Mesendoderm (in vitro differentiated cells): ENCODE data around the gene KLHL36.

ENCODE experiments used
- DNase-seq: peaks from one replicate; pipeline ENCODE4 v3.0.0; 2013
- H2AK5ac ChIP-seq: 2 replicates; pipeline ENCODE4 v1.6.1; 2013; ENCODE audit warnings: low read length, inconsistent platforms
- H2BK120ac ChIP-seq: 2 replicates; pipeline ENCODE4 v1.6.1; 2013; ENCODE audit warnings: low read depth, mild to moderate bottlenecking, low read length, moderate library complexity, mixed read lengths
- H2BK15ac ChIP-seq: replicated peaks from 2 replicates; pipeline ENCODE4 v1.6.1; 2013; ENCODE audit warnings: low read depth, mild to moderate bottlenecking, moderate library complexity
- H2BK5ac ChIP-seq: 2 replicates; pipeline ENCODE4 v1.6.1; 2013; ENCODE audit warnings: low read length, inconsistent platforms
- H3K18ac ChIP-seq: 2 replicates; pipeline ENCODE4 v1.6.1; 2013; ENCODE audit warnings: mild to moderate bottlenecking, low read length, mixed read lengths
- H3K23ac ChIP-seq: one replicate; pipeline ENCODE4 v1.6.1; 2013; ENCODE audit warnings: low read length
- H3K27ac ChIP-seq: 2 replicates; pipeline ENCODE4 v1.5.1; 2013; ENCODE audit warnings: low read depth, mild to moderate bottlenecking, inconsistent platforms, low read length, moderate library complexity
- H3K27me3 ChIP-seq: 2 replicates; pipeline ENCODE4 v1.6.1; 2013; ENCODE audit warnings: low read length, control low read depth, mild to moderate bottlenecking, inconsistent platforms; ENCODE audit not compliant: insufficient read depth, poor library complexity
- H3K36me3 ChIP-seq: 2 replicates; pipeline ENCODE4 v1.6.1; 2013; ENCODE audit warnings: low read length, inconsistent platforms; ENCODE audit not compliant: control insufficient read depth, insufficient read depth
- H3K4ac ChIP-seq: one replicate; pipeline ENCODE4 v1.6.1; 2013; ENCODE audit warnings: low read depth, mild to moderate bottlenecking, low read length, moderate library complexity
- H3K4me1 ChIP-seq: 2 replicates; pipeline ENCODE4 v1.6.1; 2013; ENCODE audit warnings: low read depth, low read length, inconsistent platforms; ENCODE audit not compliant: control insufficient read depth
- H3K4me2 ChIP-seq: 2 replicates; pipeline ENCODE4 v1.6.1; 2013; ENCODE audit warnings: low read length
- H3K4me3 ChIP-seq: 2 replicates; pipeline ENCODE4 v1.5.1; 2013; ENCODE audit warnings: mild to moderate bottlenecking, low read length
- H3K56ac ChIP-seq: one replicate; pipeline ENCODE4 v1.6.1; 2013; ENCODE audit warnings: low read length
- H3K79me1 ChIP-seq: 2 replicates; pipeline ENCODE4 v1.6.1; 2013; ENCODE audit warnings: low read length, inconsistent platforms
- H3K79me2 ChIP-seq: 2 replicates; pipeline ENCODE4 v1.6.1; 2013; ENCODE audit warnings: mild to moderate bottlenecking, low read length; ENCODE audit not compliant: control insufficient read depth, insufficient read depth
- H3K9ac ChIP-seq: 2 replicates; pipeline ENCODE4 v1.6.1; 2013; ENCODE audit warnings: low read length, inconsistent platforms
- H4K5ac ChIP-seq: one replicate; pipeline ENCODE4 v1.6.1; 2013; ENCODE audit warnings: low read length
- H4K8ac ChIP-seq: one replicate; pipeline ENCODE4 v1.6.1; 2013; ENCODE audit warnings: low read depth, mild to moderate bottlenecking, control low read depth, low read length, moderate library complexity
- WGBS: extraction: QIAGEN DNeasy Blood & Tissue Kit; methylation state at CpG from one replicate; pipeline ENCODE4 v1.1.7; 2013; ENCODE audit warnings: low lambda C conversion rate, missing lambda C conversion rate; ENCODE audit not compliant: insufficient coverage; ENCODE audit errors: extremely low coverage; 5-methylcytosine and 5-hydroxymethylcytosine counted together

The KLHL36 gene

DNA sequence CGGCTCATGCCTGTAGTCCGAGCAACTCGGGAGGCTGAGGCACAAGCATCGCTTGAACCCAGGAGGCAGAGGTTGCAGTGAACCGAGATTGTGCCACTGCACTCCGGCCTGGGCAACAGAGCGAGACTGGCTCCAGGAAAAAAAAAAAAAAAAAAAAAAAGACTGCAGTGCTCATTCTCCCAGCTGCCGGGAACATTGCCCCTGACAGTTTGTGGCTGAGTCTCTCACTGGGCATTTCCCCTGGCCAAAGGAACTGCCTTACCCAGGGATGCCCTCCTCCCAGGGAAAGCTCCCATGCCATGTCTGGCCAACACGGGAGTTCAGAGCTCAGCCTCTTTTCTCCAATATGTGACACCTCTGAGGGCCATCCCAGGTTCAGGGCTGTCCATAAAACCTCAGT is 30.2 kb downstream of the KLHL36 start:
- no peaks in the 10 kb centered on the region for H3K27me3 ChIP-seq
- no peaks in the 10 kb centered on the region for H3K79me1 ChIP-seq
- no peak overlapping the region for H3K27ac ChIP-seq
- H2AK5ac ChIP-seq, result no peak overlapping the region
- no peak overlapping the region for H4K5ac ChIP-seq
- H2BK5ac ChIP-seq, result no peak overlapping the region
- H3K36me3 ChIP-seq, result no peaks in the 10 kb centered on the region
- H3K23ac ChIP-seq, result no peak overlapping the region
- H3K18ac ChIP-seq, result no peak overlapping the region
- H3K4ac ChIP-seq, result no peak overlapping the region
- H3K56ac ChIP-seq, result no peak overlapping the region
- no peak overlapping the region for H3K4me3 ChIP-seq
- no peaks in the 10 kb centered on the region for H3K4me1 ChIP-seq
- H2BK15ac ChIP-seq, result no peak overlapping the region
- no peak for DNase-seq
- H3K4me2 ChIP-seq, result no peak overlapping the region
- no CpG with 5 or more reads among the region's 9 CpGs for WGBS
- no peaks in the 10 kb centered on the region for H3K79me2 ChIP-seq
- no peak overlapping the region for H2BK120ac ChIP-seq
- no peak overlapping the region for H3K9ac ChIP-seq
- H4K8ac ChIP-seq, result no peak overlapping the region

DNA sequence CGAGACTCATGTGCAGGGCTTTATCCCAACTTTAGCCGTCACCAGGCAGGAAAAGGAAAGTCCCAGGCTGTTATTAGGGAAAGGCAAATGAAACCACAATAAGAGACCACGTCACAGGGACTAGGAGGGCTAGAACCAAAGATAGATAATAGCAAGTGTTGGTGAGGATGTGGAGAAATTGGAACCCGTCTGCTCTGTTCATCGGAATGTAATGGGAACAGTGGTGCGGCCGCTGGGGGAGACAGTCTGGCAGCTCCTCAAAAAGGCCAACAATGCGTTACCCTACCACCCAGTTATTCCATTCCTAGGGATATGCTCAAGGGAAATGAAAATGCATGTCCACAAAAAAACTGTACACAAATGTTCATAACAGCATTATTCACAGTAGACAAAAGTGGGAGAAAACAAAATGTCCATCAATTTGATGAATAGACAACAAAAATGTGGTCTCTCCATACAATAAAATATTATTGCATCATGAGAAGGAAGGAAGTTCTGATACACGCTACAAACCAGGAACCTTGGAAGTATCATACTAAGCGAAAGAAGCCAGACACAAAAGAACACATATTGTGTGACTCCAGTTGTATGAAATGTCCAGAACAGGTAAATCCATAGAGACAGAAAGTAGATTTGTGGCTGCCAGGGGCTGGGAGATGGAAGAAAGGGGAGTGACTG is 32.0 kb downstream of the KLHL36 start:
- Histone ChIP-seq H3K56ac (no peak overlapping the region), H3K4me1 (no peaks in the 10 kb centered on the region), H2AK5ac (no peak overlapping the region), H3K4me2 (no peak overlapping the region), H3K36me3 (no peaks in the 10 kb centered on the region), H3K9ac (no peak overlapping the region), H3K79me2 (no peaks in the 10 kb centered on the region), H3K79me1 (no peaks in the 10 kb centered on the region), H3K27me3 (no peaks in the 10 kb centered on the region), H4K5ac (no peak overlapping the region), H2BK5ac (no peak overlapping the region), H3K27ac (no peak overlapping the region), H3K4ac (no peak overlapping the region), H2BK15ac (no peak overlapping the region), H4K8ac (no peak overlapping the region), H3K23ac (no peak overlapping the region), H3K4me3 (no peak overlapping the region), H2BK120ac (no peak overlapping the region), H3K18ac (no peak overlapping the region)
- DNase-seq, result no peak
- no CpG with 5 or more reads among the region's 10 CpGs for WGBS

DNA sequence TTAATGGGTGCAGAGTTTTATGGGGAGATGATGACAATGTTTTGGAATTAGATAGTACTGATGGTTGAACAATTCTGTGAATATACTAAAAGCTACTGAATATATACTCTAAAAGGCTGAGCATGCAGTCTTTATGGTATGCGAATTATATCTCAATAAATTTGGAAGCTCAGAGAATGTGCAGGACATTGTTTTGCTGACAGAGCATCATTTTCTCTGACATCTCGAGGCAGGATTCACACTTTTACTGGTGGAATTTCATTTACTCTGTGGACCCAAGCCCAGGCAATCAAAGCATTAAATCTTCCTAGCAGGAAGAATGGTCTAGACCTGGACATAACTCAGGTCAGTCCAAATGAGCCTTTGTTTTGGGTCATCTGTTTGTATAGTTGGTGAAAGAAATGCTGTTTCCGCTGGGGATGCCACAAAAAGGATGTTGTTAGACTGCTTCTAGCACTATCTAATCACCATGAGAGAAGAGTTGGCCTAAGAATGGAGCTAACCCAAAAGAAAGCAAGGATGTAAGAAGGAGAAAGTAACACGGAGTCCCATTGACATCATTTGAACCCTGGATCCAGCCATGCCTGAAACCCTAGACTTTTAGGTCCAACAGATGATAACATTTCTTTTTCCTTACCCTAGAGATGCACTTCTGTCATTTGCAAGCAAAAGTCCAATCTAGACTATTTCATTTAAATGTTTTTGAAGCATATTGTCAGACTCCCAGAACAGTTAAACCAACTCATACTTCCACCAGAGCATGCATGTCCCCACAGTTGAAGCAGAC is 32.7 kb downstream of the KLHL36 start:
- Histone ChIP-seq H3K9ac (no peak overlapping the region), H2BK15ac (no peak overlapping the region), H3K4me3 (no peak overlapping the region), H3K18ac (no peak overlapping the region), H3K27me3 (no peaks in the 10 kb centered on the region), H3K4ac (no peak overlapping the region), H3K79me1 (no peaks in the 10 kb centered on the region), H4K8ac (no peak overlapping the region), H3K79me2 (no peaks in the 10 kb centered on the region), H3K4me2 (no peak overlapping the region), H2BK5ac (no peak overlapping the region), H3K56ac (no peak overlapping the region), H2BK120ac (no peak overlapping the region), H3K4me1 (no peaks in the 10 kb centered on the region), H3K27ac (no peak overlapping the region), H4K5ac (no peak overlapping the region), H2AK5ac (no peak overlapping the region), H3K36me3 (no peaks in the 10 kb centered on the region), H3K23ac (no peak overlapping the region)
- no peak for DNase-seq
- WGBS, result no CpG with 5 or more reads among the region's 4 CpGs

DNA sequence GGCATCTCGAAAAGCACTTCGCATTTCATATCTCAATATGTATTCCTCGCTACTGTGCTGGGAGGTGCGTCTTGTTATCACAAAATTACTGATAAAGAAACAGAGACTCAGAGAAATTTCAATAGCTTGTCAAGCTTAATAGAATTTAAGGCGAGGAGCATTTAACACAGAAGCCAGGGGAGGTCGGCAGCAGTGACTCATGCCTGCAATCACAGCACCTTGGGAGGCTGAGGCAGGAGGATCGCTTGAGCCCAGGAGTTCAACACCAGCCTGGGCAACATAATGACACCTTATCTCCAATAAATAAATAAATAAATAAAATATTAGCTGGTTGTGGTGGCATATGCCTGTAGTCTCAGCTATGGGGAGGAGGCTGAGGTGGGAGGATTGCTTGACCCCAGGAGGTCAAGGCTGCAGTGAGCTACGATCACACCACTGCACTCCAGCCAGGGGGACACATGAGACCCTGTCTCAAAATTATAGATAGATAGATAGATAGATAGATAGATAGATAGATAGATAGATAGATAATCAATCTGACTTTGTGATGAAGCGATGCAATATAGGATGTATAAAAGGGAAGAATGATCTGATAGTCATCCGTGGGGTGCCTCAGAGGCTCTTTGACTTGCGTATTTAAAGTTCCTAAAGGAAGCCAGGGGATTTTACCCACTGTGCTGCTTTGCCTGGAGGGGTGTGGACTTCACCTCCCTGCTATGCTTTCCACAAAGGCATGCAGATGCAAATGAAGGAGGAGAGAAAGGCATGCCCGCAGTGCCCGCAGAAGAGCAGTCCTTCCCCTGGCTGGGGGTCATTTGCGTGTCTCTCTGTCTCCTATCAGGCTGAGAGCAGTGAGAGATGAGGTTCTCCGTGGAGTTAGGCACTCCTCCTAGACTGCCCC is 35.6 kb downstream of the KLHL36 start:
- H3K79me1 ChIP-seq, result no peaks in the 10 kb centered on the region
- no peak overlapping the region for H3K4me3 ChIP-seq
- no peak overlapping the region for H4K5ac ChIP-seq
- H3K4ac ChIP-seq, result no peak overlapping the region
- H4K8ac ChIP-seq, result no peak overlapping the region
- WGBS, result no CpG with 5 or more reads among the region's 15 CpGs
- H2BK5ac ChIP-seq, result no peak overlapping the region
- no peak overlapping the region for H2BK120ac ChIP-seq
- H3K56ac ChIP-seq, result no peak overlapping the region
- H3K27ac ChIP-seq, result peak overlapping the region; percentile 48
- H3K79me2 ChIP-seq, result no peaks in the 10 kb centered on the region
- no peaks in the 10 kb centered on the region for H3K4me1 ChIP-seq
- H2AK5ac ChIP-seq, result no peak overlapping the region
- no peaks in the 10 kb centered on the region for H3K27me3 ChIP-seq
- H3K23ac ChIP-seq, result no peak overlapping the region
- no peak overlapping the region for H3K9ac ChIP-seq
- no peak overlapping the region for H3K18ac ChIP-seq
- peak; percentile 91 for DNase-seq
- no peak overlapping the region for H3K4me2 ChIP-seq
- H3K36me3 ChIP-seq, result no peaks in the 10 kb centered on the region
- no peak overlapping the region for H2BK15ac ChIP-seq

DNA sequence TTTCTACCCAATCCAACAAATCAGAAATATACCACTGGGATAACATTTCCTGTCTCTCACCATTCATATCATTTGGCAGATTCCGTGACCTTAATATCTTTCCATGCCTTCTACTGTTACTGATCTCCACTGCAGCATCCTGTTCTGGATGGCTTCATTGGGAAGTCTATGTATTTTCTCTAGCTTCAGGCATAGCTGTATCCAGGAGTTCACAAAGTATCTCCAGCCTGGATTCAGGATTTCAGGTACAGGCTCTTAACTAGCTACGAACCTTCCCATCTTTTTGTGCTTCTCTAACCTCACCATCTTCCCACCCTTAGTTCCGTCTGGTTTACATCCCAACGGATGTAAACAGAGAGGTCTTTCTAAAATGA is 36.3 kb downstream of the KLHL36 start:
- Histone ChIP-seq H3K4ac (peak overlapping the region; percentile 56), H2BK120ac (no peak overlapping the region), H3K4me3 (no peak overlapping the region), H3K23ac (no peak overlapping the region), H3K56ac (no peak overlapping the region), H3K4me2 (no peak overlapping the region), H3K27ac (peak overlapping the region; percentile 48), H3K27me3 (no peaks in the 10 kb centered on the region), H3K18ac (peak overlapping the region; percentile 5), H3K9ac (no peak overlapping the region), H4K5ac (no peak overlapping the region), H2BK15ac (no peak overlapping the region), H4K8ac (no peak overlapping the region), H3K4me1 (no peaks in the 10 kb centered on the region), H2BK5ac (no peak overlapping the region), H3K79me1 (no peaks in the 10 kb centered on the region), H3K36me3 (no peaks in the 10 kb centered on the region), H2AK5ac (peak overlapping the region; percentile 95), H3K79me2 (no peaks in the 10 kb centered on the region)
- no CpG with 5 or more reads among the region's 4 CpGs for WGBS
- DNase-seq, result no peak
